ENCODE measurements around the gene PRKG1.

The PRKG1 gene

GRCh38 chr10:51052163-51052562, 22.1 kb upstream of the PRKG1 start:
- no peaks in the 10 kb centered on the region for H3K36me3 ChIP-seq (ENCODE audit: insufficient read depth, low read length)
- no peaks in the 10 kb centered on the region for H3K79me2 ChIP-seq (ENCODE audit: insufficient read depth, low read length)
- TF ChIP-seq CTCF (conservative IDR thresholded peaks at IDR 0.05; ENCODE audit: low read length) (no peak), EZH2phosphoT487 (IDR thresholded peaks at IDR 0.05; ENCODE audit: borderline replicate concordance) (no peak)

GRCh38 chr10:51057925-51058324, 16.4 kb upstream of the PRKG1 start:
- Histone ChIP-seq H3K9ac (ENCODE audit: low read depth, low read length, poor library complexity, severe bottlenecking) (no peak overlapping the region), H3K4me2 (ENCODE audit: low read depth, low read length, poor library complexity, severe bottlenecking) (no peak overlapping the region), H3K4me1 (ENCODE audit: insufficient read depth, low read length, poor library complexity, severe bottlenecking) (no peaks in the 10 kb centered on the region), H3K27me3 (ENCODE audit: insufficient read depth, low read length, poor library complexity, severe bottlenecking) (no peaks in the 10 kb centered on the region), H3F3A (ENCODE audit: low read depth) (no peaks in the 10 kb centered on the region), H3K79me2 (ENCODE audit: insufficient read depth, low read length) (no peaks in the 10 kb centered on the region), H3K36me3 (ENCODE audit: insufficient read depth, low read length) (no peaks in the 10 kb centered on the region), H2AFZ (ENCODE audit: low read length) (no peak overlapping the region), H4K20me1 (ENCODE audit: insufficient read depth, low read length, poor library complexity, severe bottlenecking) (no peaks in the 10 kb centered on the region), H3K9me2 (replicated peaks; ENCODE audit: low read depth, low read length) (no peaks in the 10 kb centered on the region), H3K4me3 (ENCODE audit: low read length, poor library complexity, severe bottlenecking) (no peak overlapping the region), H3K9me3 (ENCODE audit: insufficient read depth, low read depth, low read length) (no peaks in the 10 kb centered on the region)
- TF ChIP-seq EZH2phosphoT487 (IDR thresholded peaks at IDR 0.05; ENCODE audit: borderline replicate concordance) (no peak), CTCF (conservative IDR thresholded peaks at IDR 0.05; ENCODE audit: low read length) (no peak)

More at GRCh38 chr10:51052163-51052562, 22.1 kb upstream of the PRKG1 start:
- H3K9me2 ChIP-seq (replicated peaks; ENCODE audit: low read depth, low read length): no peaks in the 10 kb centered on the region
- no peak overlapping the region for H2AFZ ChIP-seq (ENCODE audit: low read length)
- no peaks in the 10 kb centered on the region for H3F3A ChIP-seq (ENCODE audit: low read depth)
- no peaks in the 10 kb centered on the region for H3K9me3 ChIP-seq (ENCODE audit: insufficient read depth, low read depth, low read length)
- no peak overlapping the region for H3K4me2 ChIP-seq (ENCODE audit: low read depth, low read length, poor library complexity, severe bottlenecking)
- H3K4me1 ChIP-seq (ENCODE audit: insufficient read depth, low read length, poor library complexity, severe bottlenecking): no peaks in the 10 kb centered on the region
- H4K20me1 ChIP-seq (ENCODE audit: insufficient read depth, low read length, poor library complexity, severe bottlenecking): no peaks in the 10 kb centered on the region
- no peaks in the 10 kb centered on the region for H3K27me3 ChIP-seq (ENCODE audit: insufficient read depth, low read length, poor library complexity, severe bottlenecking)
- H3K4me3 ChIP-seq (ENCODE audit: low read length, poor library complexity, severe bottlenecking): no peak overlapping the region
- no peak overlapping the region for H3K9ac ChIP-seq (ENCODE audit: low read depth, low read length, poor library complexity, severe bottlenecking)

- Histone ChIP-seq H2AFZ (ENCODE audit: low read length) (no peak overlapping the region), H3K9me3 (ENCODE audit: insufficient read depth, low read depth, low read length) (no peaks in the 10 kb centered on the region)
- TF ChIP-seq EZH2phosphoT487 (IDR thresholded peaks at IDR 0.05; ENCODE audit: borderline replicate concordance) (no peak), CTCF (conservative IDR thresholded peaks at IDR 0.05; ENCODE audit: low read length) (no peak)
These were observed 11.1 kb upstream of the PRKG1 start for GRCh38 chr10:51063166-51063565.

More at GRCh38 chr10:51063166-51063565, 11.1 kb upstream of the PRKG1 start:
- no peaks in the 10 kb centered on the region for H3K27me3 ChIP-seq (ENCODE audit: insufficient read depth, low read length, poor library complexity, severe bottlenecking)
- no peak overlapping the region for H3K4me2 ChIP-seq (ENCODE audit: low read depth, low read length, poor library complexity, severe bottlenecking)
- H3K9me2 ChIP-seq (replicated peaks; ENCODE audit: low read depth, low read length): no peaks in the 10 kb centered on the region
- no peak overlapping the region for H3K4me3 ChIP-seq (ENCODE audit: low read length, poor library complexity, severe bottlenecking)
- H3F3A ChIP-seq (ENCODE audit: low read depth): no peaks in the 10 kb centered on the region
- H3K9ac ChIP-seq (ENCODE audit: low read depth, low read length, poor library complexity, severe bottlenecking): no peak overlapping the region
- H3K36me3 ChIP-seq (ENCODE audit: insufficient read depth, low read length): no peaks in the 10 kb centered on the region
- H4K20me1 ChIP-seq (ENCODE audit: insufficient read depth, low read length, poor library complexity, severe bottlenecking): no peaks in the 10 kb centered on the region
- no peaks in the 10 kb centered on the region for H3K79me2 ChIP-seq (ENCODE audit: insufficient read depth, low read length)
- no peaks in the 10 kb centered on the region for H3K4me1 ChIP-seq (ENCODE audit: insufficient read depth, low read length, poor library complexity, severe bottlenecking)

All from Loucy (cell line).